Measurements from ENCODE around the gene GABBR2.

- no peak for TF ChIP-seq CTCF (optimal IDR thresholded peaks at IDR 0.05 in 1 of 3, IDR thresholded peaks at IDR 0.05 in 1 of 3, conservative IDR thresholded peaks at IDR 0.05 in 1 of 3; ENCODE audit: extremely low read depth in 1 of 3, insufficient read depth in 2 of 3, low read length in 3 of 3)
- no peak for TF ChIP-seq EZH2 (IDR thresholded peaks at IDR 0.05; ENCODE audit: low read length)
Observed at GRCh38 chr9:98563988-98564387, 144.7 kb downstream of the GABBR2 start.
